ENCODE data around the gene MNT.

DNA sequence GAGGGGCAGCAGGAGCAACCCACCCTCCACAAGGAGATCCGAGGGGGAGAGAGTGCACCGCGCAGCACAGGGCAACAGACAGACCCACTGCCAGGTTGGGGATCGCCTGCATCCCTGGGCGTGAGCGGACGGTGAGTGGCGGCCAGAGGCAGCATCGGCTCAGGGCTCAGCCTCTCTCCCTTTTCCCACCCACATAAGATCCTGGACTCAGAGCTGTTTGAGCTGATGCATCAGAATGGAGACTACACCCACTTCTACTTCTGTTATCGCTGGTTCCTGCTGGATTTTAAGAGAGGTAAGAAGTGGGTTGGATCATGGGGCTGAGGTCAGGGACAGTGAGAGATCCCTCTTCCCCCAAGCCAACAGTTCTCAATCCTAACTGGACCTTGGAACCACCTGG is 23.2 kb downstream of the MNT start:
- TF ChIP-seq, protein P1, sequence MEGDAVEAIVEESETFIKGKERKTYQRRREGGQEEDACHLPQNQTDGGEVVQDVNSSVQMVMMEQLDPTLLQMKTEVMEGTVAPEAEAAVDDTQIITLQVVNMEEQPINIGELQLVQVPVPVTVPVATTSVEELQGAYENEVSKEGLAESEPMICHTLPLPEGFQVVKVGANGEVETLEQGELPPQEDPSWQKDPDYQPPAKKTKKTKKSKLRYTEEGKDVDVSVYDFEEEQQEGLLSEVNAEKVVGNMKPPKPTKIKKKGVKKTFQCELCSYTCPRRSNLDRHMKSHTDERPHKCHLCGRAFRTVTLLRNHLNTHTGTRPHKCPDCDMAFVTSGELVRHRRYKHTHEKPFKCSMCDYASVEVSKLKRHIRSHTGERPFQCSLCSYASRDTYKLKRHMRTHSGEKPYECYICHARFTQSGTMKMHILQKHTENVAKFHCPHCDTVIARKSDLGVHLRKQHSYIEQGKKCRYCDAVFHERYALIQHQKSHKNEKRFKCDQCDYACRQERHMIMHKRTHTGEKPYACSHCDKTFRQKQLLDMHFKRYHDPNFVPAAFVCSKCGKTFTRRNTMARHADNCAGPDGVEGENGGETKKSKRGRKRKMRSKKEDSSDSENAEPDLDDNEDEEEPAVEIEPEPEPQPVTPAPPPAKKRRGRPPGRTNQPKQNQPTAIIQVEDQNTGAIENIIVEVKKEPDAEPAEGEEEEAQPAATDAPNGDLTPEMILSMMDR (IDR thresholded peaks at IDR 0.05) = no peak
- TF ChIP-seq ZFX (IDR thresholded peaks at IDR 0.05; ENCODE audit: borderline replicate concordance) = no peak
